Astrocyte of the spinal cord (primary cell): ENCODE data around the gene DAW1.

Source experiments
- DNase-seq: peaks from one replicate; pipeline ENCODE4 v3.0.0; 2011; ENCODE audit warnings: low read depth, low spot score
- H3K4me3 ChIP-seq: 2 replicates; pipeline ENCODE4 v1.5.1; 2011; ENCODE audit warnings: low read depth, mild to moderate bottlenecking, low read length, moderate library complexity
- in situ Hi-C: cut with HindIII; loops from 2 replicates; pipeline ENCODE4 v1.10.0; 2017; ENCODE audit warnings: low sequenced_read_pairs
- TF ChIP-seq, protein P1 (sequence below): IDR thresholded peaks from 2 replicates; pipeline ENCODE4 v1.5.1; 2012; ENCODE audit warnings: low read depth, mild to moderate bottlenecking, low read length, inconsistent platforms

DAW1 gene, protein sequence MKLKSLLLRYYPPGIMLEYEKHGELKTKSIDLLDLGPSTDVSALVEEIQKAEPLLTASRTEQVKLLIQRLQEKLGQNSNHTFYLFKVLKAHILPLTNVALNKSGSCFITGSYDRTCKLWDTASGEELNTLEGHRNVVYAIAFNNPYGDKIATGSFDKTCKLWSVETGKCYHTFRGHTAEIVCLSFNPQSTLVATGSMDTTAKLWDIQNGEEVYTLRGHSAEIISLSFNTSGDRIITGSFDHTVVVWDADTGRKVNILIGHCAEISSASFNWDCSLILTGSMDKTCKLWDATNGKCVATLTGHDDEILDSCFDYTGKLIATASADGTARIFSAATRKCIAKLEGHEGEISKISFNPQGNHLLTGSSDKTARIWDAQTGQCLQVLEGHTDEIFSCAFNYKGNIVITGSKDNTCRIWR

DNA sequence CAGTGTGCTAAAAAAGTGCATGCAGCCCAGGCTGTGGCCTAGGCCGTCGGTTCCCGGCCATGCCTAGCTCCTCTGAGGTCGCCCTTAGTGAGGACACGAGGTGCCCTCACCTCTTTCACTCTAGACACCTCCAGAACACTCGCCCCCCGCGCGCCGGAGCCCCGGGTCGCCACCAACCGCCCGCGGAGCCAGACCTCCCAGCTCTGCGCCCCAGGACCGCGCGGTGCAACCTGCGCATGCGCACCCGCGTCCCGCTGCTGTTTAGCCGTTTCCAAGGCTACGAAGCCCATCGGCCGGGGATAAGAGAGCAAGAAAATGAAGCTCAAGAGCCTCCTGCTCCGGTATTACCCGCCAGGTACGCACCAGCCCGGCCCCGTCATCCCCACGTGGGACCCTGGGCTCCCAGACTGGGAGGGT lies at the start of gene DAW1:
Gene DAW1 (plus strand): TSS at position 257 of the 417 bp plus-strand sequence. CDS start 59 bp downstream, at position 316.
- TF ChIP-seq, protein P1, sequence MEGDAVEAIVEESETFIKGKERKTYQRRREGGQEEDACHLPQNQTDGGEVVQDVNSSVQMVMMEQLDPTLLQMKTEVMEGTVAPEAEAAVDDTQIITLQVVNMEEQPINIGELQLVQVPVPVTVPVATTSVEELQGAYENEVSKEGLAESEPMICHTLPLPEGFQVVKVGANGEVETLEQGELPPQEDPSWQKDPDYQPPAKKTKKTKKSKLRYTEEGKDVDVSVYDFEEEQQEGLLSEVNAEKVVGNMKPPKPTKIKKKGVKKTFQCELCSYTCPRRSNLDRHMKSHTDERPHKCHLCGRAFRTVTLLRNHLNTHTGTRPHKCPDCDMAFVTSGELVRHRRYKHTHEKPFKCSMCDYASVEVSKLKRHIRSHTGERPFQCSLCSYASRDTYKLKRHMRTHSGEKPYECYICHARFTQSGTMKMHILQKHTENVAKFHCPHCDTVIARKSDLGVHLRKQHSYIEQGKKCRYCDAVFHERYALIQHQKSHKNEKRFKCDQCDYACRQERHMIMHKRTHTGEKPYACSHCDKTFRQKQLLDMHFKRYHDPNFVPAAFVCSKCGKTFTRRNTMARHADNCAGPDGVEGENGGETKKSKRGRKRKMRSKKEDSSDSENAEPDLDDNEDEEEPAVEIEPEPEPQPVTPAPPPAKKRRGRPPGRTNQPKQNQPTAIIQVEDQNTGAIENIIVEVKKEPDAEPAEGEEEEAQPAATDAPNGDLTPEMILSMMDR, result no peak
- in situ Hi-C loops, result no loop called here
- peak; percentile 68 for DNase-seq
- peak within 1 kb of the TSS; percentile 43 for H3K4me3 ChIP-seq

DNA sequence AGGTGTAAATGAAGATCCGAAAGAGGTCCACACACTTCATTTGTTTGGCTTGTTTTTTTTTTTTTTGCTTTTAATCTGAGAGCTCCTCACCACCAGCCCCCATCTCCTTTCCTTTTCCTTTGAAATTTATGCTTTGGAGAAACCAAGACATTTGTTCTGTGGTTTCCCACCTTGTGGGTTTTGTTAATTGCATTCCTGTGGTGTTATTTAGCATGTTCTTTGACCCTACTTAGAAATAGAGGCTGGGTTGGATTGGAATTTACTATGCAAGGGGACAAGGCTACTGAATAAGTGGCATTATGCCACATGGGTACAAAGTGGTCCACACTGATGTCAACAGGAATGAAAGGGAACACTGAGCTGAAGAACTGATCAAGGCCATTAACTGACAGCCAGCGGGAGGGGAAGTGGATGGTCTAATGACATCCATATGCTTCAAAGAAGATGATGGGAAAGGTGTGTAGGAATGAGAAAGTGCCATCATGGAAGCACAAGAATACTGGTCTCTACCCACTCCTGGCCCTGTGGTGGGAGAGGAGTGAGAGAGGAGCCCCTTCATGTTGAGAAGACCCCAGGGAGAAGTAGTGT lies 48.9 kb upstream of the DAW1 start:
- peak; percentile 74 for DNase-seq
- TF ChIP-seq, protein P1, result no peak
- in situ Hi-C loops, result no loop called here

DNA sequence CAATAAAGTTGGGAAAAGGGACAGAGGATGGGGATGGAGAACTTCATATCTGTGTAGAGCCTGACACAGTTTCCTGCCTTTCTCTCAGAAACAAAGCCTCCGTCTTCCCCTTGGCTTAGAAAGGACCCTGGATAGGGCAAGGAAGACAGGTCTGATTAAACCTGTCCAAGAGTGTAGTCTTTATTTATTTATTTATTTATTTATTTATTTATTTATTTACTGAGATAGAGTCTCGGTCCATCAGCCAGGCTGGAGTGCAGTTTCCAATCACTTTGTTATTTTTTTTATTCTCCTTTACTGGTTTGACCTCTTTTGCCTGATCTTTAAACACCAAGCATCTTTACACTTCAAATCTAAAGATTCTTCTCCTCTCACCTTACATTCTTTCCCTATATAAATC lies 47.5 kb upstream of the DAW1 start:
- H3K4me3 ChIP-seq, result no peak overlapping the region
- TF ChIP-seq, protein P1, result no peak
- in situ Hi-C loops, result no loop called here
- DNase-seq, result no peak

More for the DNA sequence above, 48.9 kb upstream of the DAW1 start:
- no peak overlapping the region for H3K4me3 ChIP-seq

DNA sequence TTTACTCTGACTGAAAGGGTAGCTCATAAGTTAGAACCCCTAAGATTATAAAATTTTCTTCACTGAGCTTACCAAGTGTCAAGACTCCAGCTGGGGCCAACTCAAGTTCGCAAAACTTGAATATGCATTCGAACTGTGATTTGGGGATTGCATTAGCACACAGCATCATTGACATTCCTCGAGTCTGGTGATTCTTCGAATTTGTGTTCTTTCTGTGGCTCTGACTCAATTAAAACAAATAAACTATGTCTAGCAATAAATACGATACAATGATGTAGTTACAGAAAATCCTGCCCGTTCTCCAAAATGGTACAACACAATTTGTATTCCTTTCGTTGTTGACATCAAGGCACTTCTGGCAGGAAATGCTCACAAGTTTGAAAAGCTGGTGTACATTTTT lies 46.7 kb upstream of the DAW1 start:
- in situ Hi-C loops, result no loop called here
- peak; percentile 30 for DNase-seq
- no peak overlapping the region for H3K4me3 ChIP-seq
- TF ChIP-seq, protein P1, result no peak

DNA sequence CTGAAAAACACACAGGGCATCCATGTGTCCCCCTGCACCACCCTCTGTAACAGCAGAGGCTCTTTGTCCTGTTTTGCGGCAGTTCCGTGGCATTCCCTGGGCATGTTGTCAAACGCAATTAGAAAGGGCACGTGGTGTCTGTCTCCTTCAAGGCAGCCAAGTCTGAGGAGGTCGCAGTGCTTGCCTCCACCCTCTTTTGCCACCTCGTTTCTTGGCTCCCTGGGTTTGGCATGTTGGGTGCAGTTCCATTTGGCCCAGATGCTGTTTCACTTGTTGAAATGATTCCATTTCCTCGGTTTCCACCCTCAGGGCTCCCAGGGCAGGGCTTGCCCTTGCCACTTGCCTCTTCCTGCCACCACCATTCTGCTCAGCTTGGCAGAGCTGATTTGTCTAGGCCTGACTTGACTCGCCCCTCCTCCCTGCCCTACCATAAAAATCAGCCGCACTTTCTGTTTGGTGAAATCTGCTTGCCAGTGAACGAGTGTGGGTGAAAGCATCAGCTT lies 45.4 kb upstream of the DAW1 start:
- TF ChIP-seq, protein P1, result no peak
- in situ Hi-C loops, result no loop called here
- no peak for DNase-seq
- H3K4me3 ChIP-seq, result no peak overlapping the region

DNA sequence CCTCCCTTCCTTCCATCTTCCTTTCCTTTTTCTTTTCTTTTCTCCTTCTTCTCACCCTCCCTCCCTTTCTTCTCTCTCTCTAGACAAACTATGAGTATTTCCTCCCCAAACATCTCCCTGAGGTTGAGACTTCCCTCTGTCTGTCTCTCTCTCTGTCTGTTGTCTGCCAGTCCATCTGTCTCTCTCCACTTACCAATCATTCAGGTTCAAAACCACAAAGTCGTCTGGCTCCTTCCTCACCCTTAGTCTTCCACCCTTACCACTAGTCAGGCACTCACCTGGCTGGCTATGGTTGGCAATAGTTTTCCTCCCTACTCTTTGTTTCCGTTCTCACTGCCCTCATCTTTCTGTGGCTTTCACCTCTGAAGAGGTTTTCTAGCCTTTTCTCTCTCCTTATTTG lies 44.9 kb upstream of the DAW1 start:
- TF ChIP-seq, protein P1, result no peak
- no peak for DNase-seq
- in situ Hi-C loops, result no loop called here
- H3K4me3 ChIP-seq, result no peak overlapping the region
